TTC549 (cell line): ENCODE results near the gene FAM204A.

Experiments
- FAIRE-seq: peaks from 2 replicates; lab custom pipeline; 2012; peaks lifted over from hg19 to GRCh38; lab: Jason Lieb, UNC

Gene FAM204A

GRCh38 chr10:118341791-118342637, at the start of gene FAM204A:
Gene FAM204A, minus strand, starts transcription at chr10:118342324. Its CDS starts 5,909 bp downstream, at chr10:118336415.
- FAIRE-seq = peak; percentile 65

- no peak for FAIRE-seq
These were observed 41.6 kb upstream of the FAM204A start for GRCh38 chr10:118383699-118384098.

GRCh38 chr10:118383063-118383689, 41.1 kb upstream of the FAM204A start:
- FAIRE-seq = no peak

- no peak for FAIRE-seq
These were observed 32.3 kb upstream of the FAM204A start for GRCh38 chr10:118374404-118374803.

- FAIRE-seq = no peak
These were observed 31.7 kb upstream of the FAM204A start for GRCh38 chr10:118373786-118374185.

GRCh38 chr10:118370499-118370898, 28.4 kb upstream of the FAM204A start:
- no peak for FAIRE-seq

- FAIRE-seq = no peak
These were observed 27.6 kb upstream of the FAM204A start for GRCh38 chr10:118369641-118370205.

GRCh38 chr10:118365702-118366101, 23.6 kb upstream of the FAM204A start:
- FAIRE-seq = no peak

GRCh38 chr10:118362103-118362502, 20.0 kb upstream of the FAM204A start:
- FAIRE-seq = no peak

GRCh38 chr10:118358327-118358726, 16.2 kb upstream of the FAM204A start:
- FAIRE-seq = no peak

- no peak for FAIRE-seq
These were observed 15.7 kb upstream of the FAM204A start for GRCh38 chr10:118357841-118358240.

GRCh38 chr10:118356628-118357027, 14.5 kb upstream of the FAM204A start:
- FAIRE-seq = no peak

- FAIRE-seq = no peak
These were observed 13.1 kb upstream of the FAM204A start for GRCh38 chr10:118355234-118355633.

- FAIRE-seq = no peak
These were observed 7.1 kb upstream of the FAM204A start for GRCh38 chr10:118349235-118349634.

GRCh38 chr10:118343549-118343948, 1.4 kb upstream of the FAM204A start:
- FAIRE-seq = no peak

- no peak for FAIRE-seq
These were observed 991 bp upstream of the FAM204A start for GRCh38 chr10:118343115-118343514.

- FAIRE-seq = no peak
These were observed 505 bp upstream of the FAM204A start for GRCh38 chr10:118342638-118343020.

GRCh38 chr10:118340486-118340885, 1.6 kb downstream of the FAM204A start:
- no peak for FAIRE-seq

- no peak for FAIRE-seq
These were observed 3.0 kb downstream of the FAM204A start for GRCh38 chr10:118339111-118339510.

- no peak for FAIRE-seq
These were observed 4.8 kb downstream of the FAM204A start for GRCh38 chr10:118337356-118337755.

- no peak for FAIRE-seq
These were observed 8.3 kb downstream of the FAM204A start for GRCh38 chr10:118333871-118334270.

- no peak for FAIRE-seq
These were observed 9.0 kb downstream of the FAM204A start for GRCh38 chr10:118332948-118333710.

GRCh38 chr10:118332236-118332635, 9.9 kb downstream of the FAM204A start:
- no peak for FAIRE-seq
